LoVo (cell line): ENCODE measurements around the gene KRIT1.

ENCODE experiments used
- DNase-seq: peaks from one replicate; pipeline ENCODE4 v3.0.0-alpha.2; 2016; ENCODE audit warnings: low spot score

Gene KRIT1

DNA sequence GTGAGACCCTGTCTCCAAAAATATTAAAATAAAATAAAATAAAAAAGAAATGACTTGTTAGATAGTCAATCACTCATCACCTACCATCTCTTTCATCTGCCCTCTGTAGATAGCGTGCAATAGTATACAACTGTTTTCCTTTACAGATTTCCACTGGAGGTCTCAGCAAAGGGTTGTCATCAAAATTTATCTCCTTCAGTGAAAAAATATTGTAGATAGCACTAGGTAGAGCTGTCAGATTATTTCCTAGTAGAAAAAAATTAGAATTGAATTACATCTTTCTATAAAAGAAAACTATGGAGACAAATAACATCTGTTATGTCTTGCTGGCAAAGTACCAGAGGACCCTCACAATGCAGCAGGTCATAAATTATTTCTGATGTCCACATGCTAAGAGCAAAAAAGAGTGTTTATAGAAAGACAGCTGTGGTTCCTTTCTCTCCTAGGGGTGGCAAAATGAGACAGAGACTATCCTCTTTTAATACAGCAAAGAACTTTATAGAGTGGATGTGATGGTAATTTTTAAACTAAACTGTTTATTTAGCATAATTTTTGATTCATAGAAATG, 95.2 kb downstream of the KRIT1 start:
- no peak for DNase-seq

DNA sequence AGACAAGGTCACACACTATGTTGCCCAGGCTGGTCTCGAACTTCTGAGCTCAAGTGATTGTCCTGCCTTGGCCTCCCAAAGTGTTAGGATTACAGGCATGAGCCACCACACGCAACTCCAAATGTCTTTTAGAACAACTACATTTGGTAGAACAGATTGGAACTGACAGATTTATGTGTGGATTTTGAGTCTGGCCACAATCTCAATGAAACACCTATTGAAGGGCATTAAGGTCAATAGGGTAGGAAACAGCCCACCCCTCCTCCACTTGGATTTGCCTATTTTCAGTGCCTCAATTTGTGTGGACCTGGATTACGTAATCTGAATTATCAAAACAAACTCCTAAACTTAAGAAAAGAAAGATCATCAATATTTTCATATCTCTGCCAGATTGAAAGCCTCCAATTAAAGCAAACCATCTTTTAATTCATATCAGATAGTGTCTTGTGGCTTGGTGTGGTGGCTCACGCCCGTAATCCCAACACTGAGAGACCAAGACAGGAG, 95.9 kb downstream of the KRIT1 start:
- DNase-seq: no peak
